Caco-2 (cell line): ENCODE measurements around the gene BCL7A. TPM values are rescaled to one million over a fixed set of nuclear protein-coding genes. Genes with fewer than 3 reads are reported as not detected.

Experiments
- BruUV-seq: library from RNA; stranded (reverse); fragments of 400-500 nt; replicated peaks from 2 replicates; lab custom pipeline; 2021; lab: Mats Ljungman, UMichigan
- CTCF ChIA-PET: fragments of 300-600 bp; sonication (Branson Sonifier 250); formaldehyde crosslinking; loops from one replicate; lab custom pipeline; 2022; ENCODE audit warnings: antibody characterized with exemption; lab: Charles Lee
- POLR2A ChIA-PET: fragments of 300-600 bp; sonication (Branson Sonifier 250); formaldehyde crosslinking; loops from one replicate; lab custom pipeline; 2022; ENCODE audit warnings: antibody characterized with exemption; lab: Charles Lee
- DNase-seq, 2 experiments: peaks; one replicate each; pipeline versions ENCODE4 v3.0.0 to v3.0.0-alpha.2; 2020 to 2022
- H3K27me3 ChIP-seq: replicated peaks from 2 replicates; pipeline ENCODE4 v1.6.0; 2011; ENCODE audit warnings: low read length; ENCODE audit not compliant: control insufficient read depth, insufficient read depth
- H3K36me3 ChIP-seq: 2 replicates; pipeline ENCODE4 v1.5.1; 2011; ENCODE audit warnings: low read length; ENCODE audit not compliant: control insufficient read depth, insufficient read depth
- H3K4me1 ChIP-seq: fragments of 250-450 bp; sonication (Bioruptor Pico); 2 replicates; pipeline ENCODE4 v1.5.1; 2020; ENCODE audit warnings: mild to moderate bottlenecking
- H3K4me3 ChIP-seq: 2 replicates; pipeline ENCODE4 v1.5.1; 2011; ENCODE audit warnings: low read depth, mild to moderate bottlenecking, control low read depth, low read length
- H3K9me3 ChIP-seq: fragments of 250-450 bp; sonication (Bioruptor Pico); 2 replicates; pipeline ENCODE4 v1.5.1; 2020; ENCODE audit warnings: mild to moderate bottlenecking, moderate library complexity
- H3K27ac Mint-ChIP-seq: one replicate; pipeline ENCODE4 v1.8.0; 2022; ENCODE audit warnings: mixed read lengths; ENCODE audit not compliant: unreplicated experiment
- H3K27me3 Mint-ChIP-seq: one replicate; pipeline ENCODE4 v1.8.0; 2022; ENCODE audit warnings: mixed read lengths; ENCODE audit not compliant: insufficient read depth, unreplicated experiment
- H3K36me3 Mint-ChIP-seq: one replicate; pipeline ENCODE4 v1.8.0; 2022; ENCODE audit warnings: mild to moderate bottlenecking, mixed read lengths; ENCODE audit not compliant: insufficient read depth, unreplicated experiment
- H3K4me1 Mint-ChIP-seq: one replicate; pipeline ENCODE4 v1.8.0; 2022; ENCODE audit warnings: low read depth, mixed read lengths; ENCODE audit not compliant: unreplicated experiment
- H3K4me3 Mint-ChIP-seq: one replicate; pipeline ENCODE4 v1.8.0; 2022; ENCODE audit warnings: mild to moderate bottlenecking, moderate library complexity, mixed read lengths; ENCODE audit not compliant: unreplicated experiment
- H3K9me3 Mint-ChIP-seq: one replicate; pipeline ENCODE4 v1.8.0; 2022; ENCODE audit warnings: mixed read lengths; ENCODE audit not compliant: unreplicated experiment
- CTCF ChIP-seq, 2 experiments: fragments of 200-600 bp in 1 of 2; IDR thresholded peaks; 1 replicate in 1 of 2; 2 replicates in 1 of 2; pipeline versions ENCODE4 v1.5.1 to v1.8.0; 2011 to 2022; ENCODE audit warnings: antibody characterized with exemption in 1 of 2, control low read depth in 1 of 2, inconsistent platforms in 1 of 2, low read depth in 1 of 2, low read length in 1 of 2, mild to moderate bottlenecking in 1 of 2, moderate library complexity in 1 of 2; ENCODE audit not compliant: insufficient read depth in 1 of 2, severe bottlenecking in 1 of 2, unreplicated experiment in 1 of 2
- intact Hi-C: fragments of 100-400 bp; cut with micrococcal nuclease; formaldehyde crosslinking; loops from one replicate; pipeline ENCODE4 v1.10.0; 2022; ENCODE audit not compliant: unreplicated experiment
- total RNA-seq: library from RNA; stranded (reverse); gene quantifications from 2 replicates; pipeline ENCODE4 v1.2.3, GENCODE V29; 2022

The BCL7A gene
- total RNA-seq, 1 experiment from 2014 or later: 15.5 TPM

DNA sequence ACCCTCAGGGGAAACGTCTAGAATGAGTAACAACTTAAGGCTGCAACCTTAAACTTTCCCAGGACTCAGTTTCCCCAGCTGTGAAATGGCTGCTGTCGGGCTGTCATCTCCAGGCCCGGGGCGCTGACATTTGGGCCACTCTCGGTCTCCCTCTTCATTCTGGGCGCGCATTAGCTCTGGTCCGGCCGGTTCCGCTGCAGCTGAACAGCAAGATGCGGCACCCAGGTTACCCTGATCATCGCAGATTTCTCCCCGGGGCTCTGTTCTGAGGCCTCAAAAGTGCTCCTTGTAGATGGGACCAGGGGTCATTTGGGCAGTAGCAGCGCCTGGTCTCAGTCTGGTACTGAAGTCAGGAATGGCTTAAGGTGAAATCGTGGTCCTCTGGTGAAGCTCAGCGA lies 890 bp upstream of the BCL7A start:
- no peaks in the 10 kb centered on the region for H3K36me3 ChIP-seq
- DNase-seq: no peak
- Mint-ChIP-seq H3K4me1 (no peaks in the 10 kb centered on the region), H3K4me3 (peak overlapping the region; percentile 86), H3K9me3 (peaks cover 15% of the 10 kb centered on the region), H3K27ac (no peak overlapping the region), H3K27me3 (no peaks in the 10 kb centered on the region), H3K36me3 (no peaks in the 10 kb centered on the region)
- H3K4me3 ChIP-seq: peak overlapping the region; percentile 65
- H3K9me3 ChIP-seq: peaks cover 13% of the 10 kb centered on the region; the same call in 1 of the 2 replicates
- ChIA-PET CTCF (interaction anchor here (0.5 to 1.2 kb wide), 2 partner anchors 20 to 102 kb away, joined by 3 read pairs; no protein-coding TSS in a partner anchor), POLR2A (no interaction called here)
- TF ChIP-seq CTCF (IDR thresholded peaks at IDR 0.05; ENCODE audit: insufficient read depth in 1 of 2, low read depth in 1 of 2, low read length in 1 of 2, severe bottlenecking in 1 of 2, unreplicated experiment in 1 of 2): no peak
- TSS peak; percentile 41 for BruUV-seq
- H3K4me1 ChIP-seq: peaks cover 10% of the 10 kb centered on the region
- intact Hi-C loops: no loop called here
- no peaks in the 10 kb centered on the region for H3K27me3 ChIP-seq

- H3K4me1 Mint-ChIP-seq: no peaks in the 10 kb centered on the region
- Histone ChIP-seq H3K27me3 (no peaks in the 10 kb centered on the region), H3K4me1 (peaks cover 10% of the 10 kb centered on the region), H3K9me3 (peaks cover 13% of the 10 kb centered on the region; the same call in 1 of the 2 replicates), H3K4me3 (peak overlapping the region; percentile 65), H3K36me3 (no peaks in the 10 kb centered on the region)
- H3K27ac Mint-ChIP-seq: peak overlapping the region; percentile 72
- peak in 1 of 2 experiments; percentile 22 for DNase-seq
- H3K27me3 Mint-ChIP-seq: no peaks in the 10 kb centered on the region
- intact Hi-C loops: no loop called here
- CTCF ChIA-PET: interaction anchor here (1.2 kb wide), 1 partner anchor 19 kb away, joined by 3 read pairs; no protein-coding TSS in a partner anchor
- POLR2A ChIA-PET: no interaction called here
- no peaks in the 10 kb centered on the region for H3K36me3 Mint-ChIP-seq
- peak overlapping the region; percentile 86 for H3K4me3 Mint-ChIP-seq
- no TSS peak for BruUV-seq
- peaks cover 15% of the 10 kb centered on the region for H3K9me3 Mint-ChIP-seq
- no peak for TF ChIP-seq CTCF (IDR thresholded peaks at IDR 0.05; ENCODE audit: insufficient read depth in 1 of 2, low read depth in 1 of 2, low read length in 1 of 2, severe bottlenecking in 1 of 2, unreplicated experiment in 1 of 2)
Observed at GRCh38 chr12:122021193-122021821, 377 bp upstream of the BCL7A start.

DNA sequence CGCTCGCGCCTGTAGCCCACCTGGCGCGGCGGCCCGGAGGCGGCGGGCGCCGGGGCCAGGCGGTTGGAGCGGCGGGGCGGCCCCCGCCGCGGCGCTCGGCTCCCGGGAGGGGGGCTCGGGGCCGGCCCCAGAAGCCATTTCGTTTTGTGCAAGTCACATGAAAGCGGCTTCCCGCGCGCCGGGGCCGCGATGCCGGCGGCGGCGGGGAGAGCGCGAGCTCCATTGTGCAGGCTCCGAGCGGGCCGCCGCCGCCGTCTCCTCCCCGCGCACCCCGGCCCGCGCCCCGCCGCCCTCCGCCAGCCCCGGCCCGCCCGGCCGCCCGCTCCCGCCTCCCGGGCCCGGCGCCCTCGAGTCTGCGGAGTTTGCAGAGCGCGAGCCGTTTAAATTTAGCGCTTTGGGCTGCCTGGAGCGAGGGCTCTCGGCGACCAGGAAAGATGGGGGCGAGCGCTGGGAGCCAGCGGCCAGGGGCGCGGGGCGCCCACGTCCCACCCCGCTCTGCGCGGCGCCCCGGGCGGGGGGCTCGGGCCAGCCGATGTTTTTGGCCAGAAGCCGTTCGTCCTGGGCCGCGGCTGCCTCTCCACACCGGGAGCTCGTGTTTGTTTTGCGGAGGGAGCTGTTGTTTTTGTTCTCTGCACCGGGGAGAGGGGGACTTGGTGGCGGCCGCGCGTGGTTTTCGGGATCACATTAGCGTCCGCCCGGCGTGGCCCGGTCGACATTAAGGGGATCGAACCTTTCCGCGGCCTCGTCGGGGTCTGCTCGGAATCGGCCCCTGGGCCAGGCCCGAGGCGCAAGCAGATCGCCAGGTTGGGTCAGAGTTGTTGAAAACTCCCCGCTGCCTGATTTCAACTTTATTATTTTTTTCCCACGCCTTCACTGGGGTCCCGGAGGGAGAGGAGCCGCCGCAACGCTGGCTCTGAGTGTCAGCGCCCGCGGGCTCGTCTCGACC lies 982 bp downstream of the BCL7A start:
- Histone ChIP-seq H3K4me3 (peak overlapping the region; percentile 65), H3K4me1 (peaks cover 10% of the 10 kb centered on the region), H3K27me3 (no peaks in the 10 kb centered on the region), H3K9me3 (peaks cover 13% of the 10 kb centered on the region; the same call in 1 of the 2 replicates), H3K36me3 (no peaks in the 10 kb centered on the region)
- Mint-ChIP-seq H3K36me3 (no peaks in the 10 kb centered on the region), H3K27ac (peak overlapping the region; percentile 39), H3K4me1 (no peaks in the 10 kb centered on the region), H3K27me3 (no peaks in the 10 kb centered on the region), H3K9me3 (peaks cover 15% of the 10 kb centered on the region), H3K4me3 (peak overlapping the region; percentile 86)
- DNase-seq: peak in 1 of 2 experiments; percentile 46
- intact Hi-C loops: loop anchor here (2.0 kb wide), 1 partner anchor 18 kb away; no protein-coding TSS in a partner anchor
- POLR2A ChIA-PET: interaction anchor here (0.8 kb wide), 1 partner anchor 25 kb away, joined by 3 read pairs; no protein-coding TSS in a partner anchor
- TF ChIP-seq CTCF (IDR thresholded peaks at IDR 0.05; ENCODE audit: insufficient read depth in 1 of 2, low read depth in 1 of 2, low read length in 1 of 2, severe bottlenecking in 1 of 2, unreplicated experiment in 1 of 2): no peak
- CTCF ChIA-PET: interaction anchor here (0.6 to 0.7 kb wide), 2 partner anchors 132 to 614 kb away, joined by 3 to 4 read pairs; no protein-coding TSS in a partner anchor
- BruUV-seq: no TSS peak
